Caco-2 (cell line): ENCODE data around the gene RTL1. TPM values are rescaled to one million over a fixed set of nuclear protein-coding genes. Genes with fewer than 3 reads are reported as not detected.

Experiments
- BruUV-seq: library from RNA; stranded (reverse); fragments of 400-500 nt; replicated peaks from 2 replicates; lab custom pipeline; 2021; lab: Mats Ljungman, UMichigan
- CTCF ChIA-PET: fragments of 300-600 bp; sonication (Branson Sonifier 250); formaldehyde crosslinking; loops from one replicate; lab custom pipeline; 2022; ENCODE audit warnings: antibody characterized with exemption; lab: Charles Lee
- POLR2A ChIA-PET: fragments of 300-600 bp; sonication (Branson Sonifier 250); formaldehyde crosslinking; loops from one replicate; lab custom pipeline; 2022; ENCODE audit warnings: antibody characterized with exemption; lab: Charles Lee
- DNase-seq, 2 experiments: peaks; one replicate each; pipeline versions ENCODE4 v3.0.0 to v3.0.0-alpha.2; 2020 to 2022
- H3K27me3 ChIP-seq: replicated peaks from 2 replicates; pipeline ENCODE4 v1.6.0; 2011; ENCODE audit warnings: low read length; ENCODE audit not compliant: control insufficient read depth, insufficient read depth
- H3K36me3 ChIP-seq: 2 replicates; pipeline ENCODE4 v1.5.1; 2011; ENCODE audit warnings: low read length; ENCODE audit not compliant: control insufficient read depth, insufficient read depth
- H3K4me1 ChIP-seq: fragments of 250-450 bp; sonication (Bioruptor Pico); 2 replicates; pipeline ENCODE4 v1.5.1; 2020; ENCODE audit warnings: mild to moderate bottlenecking
- H3K4me3 ChIP-seq: 2 replicates; pipeline ENCODE4 v1.5.1; 2011; ENCODE audit warnings: low read depth, mild to moderate bottlenecking, control low read depth, low read length
- H3K9me3 ChIP-seq: fragments of 250-450 bp; sonication (Bioruptor Pico); 2 replicates; pipeline ENCODE4 v1.5.1; 2020; ENCODE audit warnings: mild to moderate bottlenecking, moderate library complexity
- H3K27ac Mint-ChIP-seq: one replicate; pipeline ENCODE4 v1.8.0; 2022; ENCODE audit warnings: mixed read lengths; ENCODE audit not compliant: unreplicated experiment
- H3K27me3 Mint-ChIP-seq: one replicate; pipeline ENCODE4 v1.8.0; 2022; ENCODE audit warnings: mixed read lengths; ENCODE audit not compliant: insufficient read depth, unreplicated experiment
- H3K36me3 Mint-ChIP-seq: one replicate; pipeline ENCODE4 v1.8.0; 2022; ENCODE audit warnings: mild to moderate bottlenecking, mixed read lengths; ENCODE audit not compliant: insufficient read depth, unreplicated experiment
- H3K4me1 Mint-ChIP-seq: one replicate; pipeline ENCODE4 v1.8.0; 2022; ENCODE audit warnings: low read depth, mixed read lengths; ENCODE audit not compliant: unreplicated experiment
- H3K4me3 Mint-ChIP-seq: one replicate; pipeline ENCODE4 v1.8.0; 2022; ENCODE audit warnings: mild to moderate bottlenecking, moderate library complexity, mixed read lengths; ENCODE audit not compliant: unreplicated experiment
- H3K9me3 Mint-ChIP-seq: one replicate; pipeline ENCODE4 v1.8.0; 2022; ENCODE audit warnings: mixed read lengths; ENCODE audit not compliant: unreplicated experiment
- intact Hi-C: fragments of 100-400 bp; cut with micrococcal nuclease; formaldehyde crosslinking; loops from one replicate; pipeline ENCODE4 v1.10.0; 2022; ENCODE audit not compliant: unreplicated experiment
- total RNA-seq: library from RNA; stranded (reverse); gene quantifications from 2 replicates; pipeline ENCODE4 v1.2.3, GENCODE V29; 2022
- TF ChIP-seq, protein P1 (sequence below), 2 experiments: fragments of 200-600 bp in 1 of 2; IDR thresholded peaks; 1 replicate in 1 of 2; 2 replicates in 1 of 2; pipeline versions ENCODE4 v1.5.1 to v1.8.0; 2011 to 2022; ENCODE audit warnings: antibody characterized with exemption in 1 of 2, control low read depth in 1 of 2, inconsistent platforms in 1 of 2, low read depth in 1 of 2, low read length in 1 of 2, mild to moderate bottlenecking in 1 of 2, moderate library complexity in 1 of 2; ENCODE audit not compliant: insufficient read depth in 1 of 2, severe bottlenecking in 1 of 2, unreplicated experiment in 1 of 2

RTL1 gene
- total RNA-seq, 1 experiment from 2014 or later, result not detected

DNA sequence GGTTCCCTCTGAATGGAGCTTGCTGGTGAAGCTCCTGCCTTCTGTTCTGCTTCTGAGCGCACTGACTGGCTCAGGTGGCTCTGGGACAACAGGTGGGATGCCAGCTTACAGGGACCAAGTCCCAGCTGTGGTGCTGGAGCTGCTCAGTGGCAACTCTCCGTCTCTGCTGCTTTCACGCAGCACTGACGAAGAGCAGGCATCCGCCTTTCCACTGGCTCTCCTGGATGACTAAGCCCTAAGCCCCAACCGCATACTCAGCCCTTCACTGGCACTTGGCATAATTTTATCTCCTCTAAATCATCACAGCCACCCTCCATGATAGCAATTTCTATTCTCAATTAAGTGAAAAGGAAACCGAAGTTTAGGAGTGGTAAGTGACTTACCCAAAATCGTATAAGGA, 3.7 kb upstream of the RTL1 start:
- H3K4me1 Mint-ChIP-seq, result no peaks in the 10 kb centered on the region
- no peak overlapping the region for H3K27ac Mint-ChIP-seq
- ChIA-PET CTCF (no interaction called here), POLR2A (no interaction called here)
- H3K27me3 ChIP-seq, result no peaks in the 10 kb centered on the region
- TF ChIP-seq, protein P1, sequence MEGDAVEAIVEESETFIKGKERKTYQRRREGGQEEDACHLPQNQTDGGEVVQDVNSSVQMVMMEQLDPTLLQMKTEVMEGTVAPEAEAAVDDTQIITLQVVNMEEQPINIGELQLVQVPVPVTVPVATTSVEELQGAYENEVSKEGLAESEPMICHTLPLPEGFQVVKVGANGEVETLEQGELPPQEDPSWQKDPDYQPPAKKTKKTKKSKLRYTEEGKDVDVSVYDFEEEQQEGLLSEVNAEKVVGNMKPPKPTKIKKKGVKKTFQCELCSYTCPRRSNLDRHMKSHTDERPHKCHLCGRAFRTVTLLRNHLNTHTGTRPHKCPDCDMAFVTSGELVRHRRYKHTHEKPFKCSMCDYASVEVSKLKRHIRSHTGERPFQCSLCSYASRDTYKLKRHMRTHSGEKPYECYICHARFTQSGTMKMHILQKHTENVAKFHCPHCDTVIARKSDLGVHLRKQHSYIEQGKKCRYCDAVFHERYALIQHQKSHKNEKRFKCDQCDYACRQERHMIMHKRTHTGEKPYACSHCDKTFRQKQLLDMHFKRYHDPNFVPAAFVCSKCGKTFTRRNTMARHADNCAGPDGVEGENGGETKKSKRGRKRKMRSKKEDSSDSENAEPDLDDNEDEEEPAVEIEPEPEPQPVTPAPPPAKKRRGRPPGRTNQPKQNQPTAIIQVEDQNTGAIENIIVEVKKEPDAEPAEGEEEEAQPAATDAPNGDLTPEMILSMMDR (IDR thresholded peaks at IDR 0.05; ENCODE audit: insufficient read depth in 1 of 2, low read depth in 1 of 2, low read length in 1 of 2, severe bottlenecking in 1 of 2, unreplicated experiment in 1 of 2), result no peak
- H3K9me3 Mint-ChIP-seq, result no peaks in the 10 kb centered on the region
- intact Hi-C loops, result loop anchor here (5.0 to 10.0 kb wide), 2 partner anchors 330 to 522 kb away; no protein-coding TSS in a partner anchor
- DNase-seq, result no peak
- no TSS peak for BruUV-seq
- no peak overlapping the region for H3K4me3 Mint-ChIP-seq
- H3K27me3 Mint-ChIP-seq, result peaks cover 21% of the 10 kb centered on the region
- no peaks in the 10 kb centered on the region for H3K36me3 Mint-ChIP-seq
- H3K9me3 ChIP-seq, result no peaks in the 10 kb centered on the region
- no peaks in the 10 kb centered on the region for H3K4me1 ChIP-seq
- H3K4me3 ChIP-seq, result no peak overlapping the region
- H3K36me3 ChIP-seq, result no peaks in the 10 kb centered on the region

DNA sequence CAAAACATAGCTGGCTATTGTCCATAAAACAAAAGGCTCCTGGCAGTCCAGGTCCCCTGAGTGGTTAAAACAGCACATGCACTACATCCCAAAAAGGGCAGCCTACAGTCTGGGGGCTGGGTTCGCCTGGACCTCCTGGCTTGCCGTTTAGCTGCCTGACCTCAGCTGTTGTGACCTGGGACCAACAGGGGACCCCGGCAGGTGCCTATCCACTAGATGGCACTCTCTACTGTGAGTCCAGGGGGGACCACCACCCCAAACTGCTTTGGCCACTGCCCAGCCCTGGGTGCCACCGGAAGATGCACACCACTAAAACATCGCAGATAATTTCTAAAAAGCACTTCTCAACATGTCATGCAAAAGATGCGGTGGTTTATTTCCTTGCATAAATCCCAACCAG, 2.9 kb upstream of the RTL1 start:
- H3K4me1 Mint-ChIP-seq, result no peaks in the 10 kb centered on the region
- ChIA-PET CTCF (no interaction called here), POLR2A (no interaction called here)
- no peaks in the 10 kb centered on the region; the same call in 1 of the 2 replicates for H3K27me3 ChIP-seq
- H3K4me3 ChIP-seq, result no peak overlapping the region
- no peaks in the 10 kb centered on the region for H3K36me3 Mint-ChIP-seq
- no peaks in the 10 kb centered on the region for H3K9me3 ChIP-seq
- no peaks in the 10 kb centered on the region for H3K4me1 ChIP-seq
- no peak overlapping the region for H3K4me3 Mint-ChIP-seq
- no peak for DNase-seq
- H3K27ac Mint-ChIP-seq, result no peak overlapping the region
- peaks cover 20% of the 10 kb centered on the region for H3K27me3 Mint-ChIP-seq
- no peaks in the 10 kb centered on the region for H3K36me3 ChIP-seq
- TF ChIP-seq, protein P1 (IDR thresholded peaks at IDR 0.05; ENCODE audit: insufficient read depth in 1 of 2, low read depth in 1 of 2, low read length in 1 of 2, severe bottlenecking in 1 of 2, unreplicated experiment in 1 of 2), result peak in 1 of 2 experiments; percentile 63
- H3K9me3 Mint-ChIP-seq, result no peaks in the 10 kb centered on the region
- no TSS peak for BruUV-seq
- intact Hi-C loops, result loop anchor here (1.0 to 10.0 kb wide), 3 partner anchors 331 to 722 kb away; no protein-coding TSS in a partner anchor

DNA sequence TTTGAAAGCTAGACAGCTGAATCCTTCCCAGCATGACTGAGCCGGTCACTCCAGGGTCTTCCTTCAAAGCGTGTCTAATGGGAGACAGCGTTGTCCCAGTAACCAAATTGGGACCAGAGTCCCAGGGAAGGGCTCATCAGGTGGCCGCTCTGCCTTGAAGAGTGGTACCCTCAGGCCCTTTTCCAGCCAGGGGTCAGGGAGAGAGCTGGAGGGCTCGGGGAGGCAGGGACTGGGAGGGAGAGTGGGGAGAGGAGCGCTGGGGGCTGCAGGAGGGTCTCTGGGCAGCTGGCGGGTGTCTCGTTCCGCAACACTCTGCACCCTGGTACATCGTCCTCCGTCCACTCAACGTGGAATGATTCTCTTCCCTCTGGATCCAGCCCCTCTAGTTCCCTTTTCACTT, 1.6 kb upstream of the RTL1 start:
- Mint-ChIP-seq H3K27ac (no peak overlapping the region), H3K4me3 (no peak overlapping the region), H3K4me1 (no peaks in the 10 kb centered on the region), H3K36me3 (no peaks in the 10 kb centered on the region), H3K9me3 (no peaks in the 10 kb centered on the region), H3K27me3 (peaks cover 20% of the 10 kb centered on the region)
- intact Hi-C loops, result loop anchor here (5.0 to 10.0 kb wide), 2 partner anchors 332 to 520 kb away; no protein-coding TSS in a partner anchor
- Histone ChIP-seq H3K36me3 (no peaks in the 10 kb centered on the region), H3K9me3 (no peaks in the 10 kb centered on the region), H3K4me1 (peaks cover 7% of the 10 kb centered on the region), H3K27me3 (no peaks in the 10 kb centered on the region; the same call in 1 of the 2 replicates), H3K4me3 (no peak overlapping the region)
- CTCF ChIA-PET, result interaction anchor here (0.6 kb wide), 1 partner anchor 18 kb away, joined by 4 read pairs; no protein-coding TSS in a partner anchor
- no peak for DNase-seq
- TF ChIP-seq, protein P1 (IDR thresholded peaks at IDR 0.05; ENCODE audit: insufficient read depth in 1 of 2, low read depth in 1 of 2, low read length in 1 of 2, severe bottlenecking in 1 of 2, unreplicated experiment in 1 of 2), result no peak
- POLR2A ChIA-PET, result no interaction called here
- BruUV-seq, result no TSS peak
